ENCODE results near the gene C3.

DNA sequence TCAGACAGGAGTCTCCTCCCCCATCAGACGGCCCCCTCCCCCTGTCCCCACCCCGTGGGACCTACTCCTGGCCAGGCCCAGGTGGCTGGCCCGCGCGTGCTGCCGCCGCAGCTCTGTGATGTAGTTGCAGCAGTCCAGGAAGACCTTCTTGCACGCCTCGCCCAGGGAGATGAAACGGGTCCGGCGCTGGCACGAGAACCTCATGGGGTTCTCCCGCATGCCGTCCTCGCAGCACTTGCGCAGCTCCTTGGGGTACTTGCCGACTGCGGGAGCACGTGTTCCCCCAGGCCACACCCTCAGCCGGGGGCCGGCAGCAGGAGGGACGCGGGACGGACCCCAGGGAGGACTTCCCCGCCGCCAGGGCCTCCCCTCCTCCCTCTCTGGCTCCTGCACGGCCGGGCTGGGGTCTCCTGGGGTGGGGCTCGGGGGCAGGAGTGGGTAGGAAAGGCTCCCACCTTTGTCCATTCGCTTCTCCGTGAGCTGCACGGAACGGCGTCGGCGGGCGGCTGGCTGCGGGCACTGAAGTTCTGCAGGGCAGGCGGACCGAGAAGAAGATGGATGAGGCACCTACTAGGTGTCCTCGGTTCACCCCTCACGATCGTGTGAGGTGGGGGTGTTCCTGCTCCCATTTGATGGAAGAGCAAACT is 13.3 kb downstream of the C3 start:
- TF ChIP-seq, protein P1, sequence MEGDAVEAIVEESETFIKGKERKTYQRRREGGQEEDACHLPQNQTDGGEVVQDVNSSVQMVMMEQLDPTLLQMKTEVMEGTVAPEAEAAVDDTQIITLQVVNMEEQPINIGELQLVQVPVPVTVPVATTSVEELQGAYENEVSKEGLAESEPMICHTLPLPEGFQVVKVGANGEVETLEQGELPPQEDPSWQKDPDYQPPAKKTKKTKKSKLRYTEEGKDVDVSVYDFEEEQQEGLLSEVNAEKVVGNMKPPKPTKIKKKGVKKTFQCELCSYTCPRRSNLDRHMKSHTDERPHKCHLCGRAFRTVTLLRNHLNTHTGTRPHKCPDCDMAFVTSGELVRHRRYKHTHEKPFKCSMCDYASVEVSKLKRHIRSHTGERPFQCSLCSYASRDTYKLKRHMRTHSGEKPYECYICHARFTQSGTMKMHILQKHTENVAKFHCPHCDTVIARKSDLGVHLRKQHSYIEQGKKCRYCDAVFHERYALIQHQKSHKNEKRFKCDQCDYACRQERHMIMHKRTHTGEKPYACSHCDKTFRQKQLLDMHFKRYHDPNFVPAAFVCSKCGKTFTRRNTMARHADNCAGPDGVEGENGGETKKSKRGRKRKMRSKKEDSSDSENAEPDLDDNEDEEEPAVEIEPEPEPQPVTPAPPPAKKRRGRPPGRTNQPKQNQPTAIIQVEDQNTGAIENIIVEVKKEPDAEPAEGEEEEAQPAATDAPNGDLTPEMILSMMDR (IDR thresholded peaks at IDR 0.05): no peak
- TF ChIP-seq POLR2A (IDR thresholded peaks at IDR 0.05): no peak
- no peak for TF ChIP-seq POLR2AphosphoS5 (IDR thresholded peaks at IDR 0.05)
- no peak for TF ChIP-seq EP300 (IDR thresholded peaks at IDR 0.05)
